Hematopoietic multipotent progenitor cell treated with erythropoietin and hydrocortisone succinate and interleukin-3 and kit ligand, for 6 days (in vitro differentiated cells): Measurements from ENCODE around the gene TCEAL6.
"Not testable (repeated sequence)": the region's sequence is repeated elsewhere in the genome, so short reads cannot be mapped to it uniquely, and the experiment has no call there.

Experiments used
- DNase-seq: peaks from one replicate; pipeline ENCODE4 v3.0.0-alpha.2; 2015

Gene TCEAL6

GRCh38 chrX:102142274-102142673 lies at the start of gene TCEAL6:
TSS of gene TCEAL6 (minus strand) at chrX:102142481.
- DNase-seq, result not testable (repeated sequence)

GRCh38 chrX:102185967-102186720 lies 43.9 kb upstream of the TCEAL6 start:
- no peak for DNase-seq

- DNase-seq, result peak; percentile 13
Measured at GRCh38 chrX:102155806-102156179, 13.5 kb upstream of the TCEAL6 start, which contains the start of gene BEX5. TSS of gene BEX5 (minus strand) at chrX:102155977. CDS start at chrX:102154265, 1,712 bp downstream.

GRCh38 chrX:102154900-102155805 lies 12.9 kb upstream of the TCEAL6 start:
- no peak for DNase-seq

- no peak for DNase-seq
Measured at GRCh38 chrX:102154218-102154860, 12.1 kb upstream of the TCEAL6 start.

GRCh38 chrX:102141631-102142030 lies 650 bp downstream of the TCEAL6 start:
- not testable (repeated sequence) for DNase-seq

- DNase-seq, result not testable (repeated sequence)
Measured at GRCh38 chrX:102140876-102141275, 1.4 kb downstream of the TCEAL6 start.

- no peak for DNase-seq
Measured at GRCh38 chrX:102138064-102138463, 4.2 kb downstream of the TCEAL6 start.

GRCh38 chrX:102129473-102129872 lies 12.8 kb downstream of the TCEAL6 start:
- peak; percentile 11 for DNase-seq

GRCh38 chrX:102126863-102127262 lies 15.4 kb downstream of the TCEAL6 start:
- no peak for DNase-seq

- not testable (repeated sequence) for DNase-seq
Measured at GRCh38 chrX:102126080-102126818, 16.0 kb downstream of the TCEAL6 start.

- DNase-seq, result not testable (repeated sequence)
Measured at GRCh38 chrX:102125436-102125835, 16.8 kb downstream of the TCEAL6 start, which contains the start of gene TCEAL2. TSS of gene TCEAL2 (plus strand) at chrX:102125679. CDS start at chrX:102126831, 1,152 bp downstream.

- DNase-seq, result not testable (repeated sequence)
Measured at GRCh38 chrX:102125014-102125413, 17.3 kb downstream of the TCEAL6 start.

- DNase-seq, result no peak
Measured at GRCh38 chrX:102115748-102116147, 26.5 kb downstream of the TCEAL6 start.

- no peak for DNase-seq
Measured at GRCh38 chrX:102113367-102113766, 28.9 kb downstream of the TCEAL6 start.
